Renal cortex interstitium (tissue), 15 donors: ENCODE measurements around the gene SMYD1. TPM values are rescaled to one million over a fixed set of nuclear protein-coding genes. Genes with fewer than 3 reads are reported as not detected.
"Not testable (repeated sequence)": the region's sequence is repeated elsewhere in the genome, so short reads cannot be mapped to it uniquely, and the experiment has no call there.

ENCODE experiments used
- DNase-seq, 11 donors: peaks; one replicate each; pipeline ENCODE4 v3.0.0-alpha.2; 2013; ENCODE audit warnings: low read depth in 9 of 11, low spot score in 4 of 11; ENCODE audit errors: extremely low read depth in 1 of 11
- long read RNA-seq, 16 experiments: transcript quantifications; one replicate each; lab custom pipeline, GENCODE V29; 2026
- polyA plus RNA-seq, 3 donors: library from polyadenylated mRNA; unstranded; fragments of 120-200 nt; gene quantifications; one replicate each; pipeline ENCODE4 v1.2.1, GENCODE V29; 2013; ENCODE audit not compliant: insufficient read length in 3 of 3

The SMYD1 gene
- under 1 TPM in 1 of 3 donors, not detected in 2; 0.14 TPM for polyA plus RNA-seq
- long read RNA-seq, donor 1, result 0 reads
- long read RNA-seq, donor 2, result 0 reads
- long read RNA-seq, donor 3, result 0 reads
- long read RNA-seq, donor 4, result 0 reads
- long read RNA-seq, donor 5, result 0 reads
- long read RNA-seq, donor 6, result 0 reads
- long read RNA-seq, donor 7, result 0 reads
- long read RNA-seq, donor 8, result 0 reads
- long read RNA-seq, donor 9, result 0 reads
- long read RNA-seq, donor 10, result 0 reads
- long read RNA-seq, donor 11, result 0 reads
- long read RNA-seq, donor 12, result 0 reads
- long read RNA-seq, donor 13, result 0 reads
- long read RNA-seq, donor 14, result 0 reads
- long read RNA-seq, donor 15, partial matches to known transcripts, result 0 of 1 reads
- long read RNA-seq, donor 15, other reads (novel, unspliced or antisense), result 0 of 1 reads
- long read RNA-seq, donor 16, result 0 reads

- no peak for DNase-seq
These were observed at the start of gene SMYD1 for GRCh38 chr2:88067598-88067997. TSS of gene SMYD1 (plus strand) at chr2:88067825. CDS start at chr2:88067865, 40 bp downstream.

- not testable (repeated sequence) for DNase-seq
These were observed 49.4 kb upstream of the SMYD1 start for GRCh38 chr2:88018077-88018805.

- DNase-seq, result no peak
These were observed 48.7 kb upstream of the SMYD1 start for GRCh38 chr2:88018909-88019308.

GRCh38 chr2:88019985-88020384 lies 47.6 kb upstream of the SMYD1 start:
- no peak for DNase-seq

- DNase-seq, result no peak
These were observed 45.0 kb upstream of the SMYD1 start for GRCh38 chr2:88022669-88022921.

GRCh38 chr2:88024509-88024908 lies 43.1 kb upstream of the SMYD1 start:
- no peak for DNase-seq

- DNase-seq, result no peak
These were observed 39.8 kb upstream of the SMYD1 start for GRCh38 chr2:88027697-88028389.

- no peak for DNase-seq
These were observed 38.7 kb upstream of the SMYD1 start for GRCh38 chr2:88028931-88029330.

GRCh38 chr2:88032070-88032702 lies 35.4 kb upstream of the SMYD1 start:
- no peak for DNase-seq

- no peak for DNase-seq
These were observed 31.4 kb upstream of the SMYD1 start for GRCh38 chr2:88036182-88036581.

- DNase-seq, result no peak
These were observed 31.0 kb upstream of the SMYD1 start for GRCh38 chr2:88036606-88037005.

- DNase-seq, result no peak
These were observed 29.1 kb upstream of the SMYD1 start for GRCh38 chr2:88038263-88039105.

GRCh38 chr2:88042476-88042875 lies 25.1 kb upstream of the SMYD1 start:
- no peak for DNase-seq

- DNase-seq, result not testable (repeated sequence)
These were observed 22.1 kb upstream of the SMYD1 start for GRCh38 chr2:88045561-88045960.

GRCh38 chr2:88048541-88048940 lies 19.1 kb upstream of the SMYD1 start:
- DNase-seq, result no peak

- DNase-seq, result no peak
These were observed 18.0 kb upstream of the SMYD1 start for GRCh38 chr2:88049622-88050021.

GRCh38 chr2:88051792-88052191 lies 15.8 kb upstream of the SMYD1 start:
- DNase-seq, result no peak

GRCh38 chr2:88053296-88053695 lies 14.3 kb upstream of the SMYD1 start:
- DNase-seq, result no peak
